GM18907 (cell line): ENCODE data around the gene RHOB.

Experiments
- ATAC-seq: cut with Tn5 transposase; IDR thresholded peaks from one replicate; pipeline ENCODE4 v1.9.1; 2021; ENCODE audit warnings: mild to moderate bottlenecking, moderate library complexity; ENCODE audit not compliant: unreplicated experiment

The RHOB gene

DNA sequence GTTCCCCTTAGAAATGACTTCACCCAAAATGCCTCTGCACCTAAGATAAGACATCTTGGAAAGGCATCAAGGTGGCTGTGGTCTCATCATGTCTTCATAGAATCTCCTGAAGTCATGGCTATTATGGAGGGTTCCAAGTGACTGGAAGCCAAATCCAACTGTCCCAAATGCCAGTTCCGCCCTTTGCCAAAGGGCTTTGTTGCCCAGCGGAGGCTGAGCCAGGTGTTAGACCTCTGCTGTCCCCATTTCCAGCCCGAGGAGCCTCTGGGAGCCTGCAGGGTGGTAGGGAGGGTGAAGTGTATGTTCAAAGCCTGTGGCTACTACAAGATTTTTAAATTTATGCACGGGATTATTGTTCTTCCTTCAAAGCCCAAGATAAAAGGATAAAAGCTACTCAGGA, 25.7 kb downstream of the RHOB start:
- ATAC-seq: no peak

GRCh38 chr2:20473128-20473527, 26.3 kb downstream of the RHOB start:
- no peak for ATAC-seq

GRCh38 chr2:20474757-20475566, 28.1 kb downstream of the RHOB start:
- ATAC-seq: no peak

DNA sequence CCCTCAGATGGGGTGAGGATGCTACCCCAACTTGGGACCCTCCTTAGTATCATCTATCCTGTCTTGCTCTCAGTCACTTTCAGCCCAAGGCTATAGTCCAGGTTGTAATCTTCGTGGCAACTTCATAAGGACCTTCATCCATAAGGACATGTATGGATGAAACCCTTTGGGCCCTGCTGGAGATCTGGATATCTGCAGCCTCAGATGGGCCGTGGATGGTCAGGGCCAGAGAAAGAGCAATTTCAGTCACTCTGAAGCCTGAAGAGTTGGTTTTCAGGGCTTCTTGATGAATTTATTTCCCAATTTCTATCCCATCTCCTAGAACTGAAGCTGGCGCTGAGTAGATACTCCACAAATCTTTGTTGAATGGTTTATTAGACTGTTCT, 28.7 kb downstream of the RHOB start:
- ATAC-seq: no peak

- ATAC-seq: no peak
Measured at GRCh38 chr2:20476481-20476880, 29.6 kb downstream of the RHOB start.

DNA sequence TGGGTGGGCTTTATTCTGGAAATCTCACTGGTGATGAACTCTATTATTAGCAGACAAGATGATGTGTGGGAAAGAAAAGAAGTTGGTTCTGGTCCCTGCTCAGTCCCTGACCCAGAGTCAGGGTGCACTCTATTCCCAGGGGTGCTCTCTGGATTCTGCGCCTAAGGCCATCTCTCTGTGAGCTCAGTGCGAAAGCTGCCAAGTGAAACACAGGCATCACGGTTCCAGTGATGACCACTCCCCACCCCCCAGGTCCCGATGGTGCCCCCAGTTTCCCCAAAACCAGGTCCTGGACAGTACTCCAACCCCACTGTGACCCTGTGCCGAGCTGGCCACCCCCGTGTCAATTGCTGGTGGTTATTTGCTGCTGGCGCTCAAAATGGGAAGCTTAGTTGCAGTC, 30.1 kb downstream of the RHOB start:
- ATAC-seq: no peak

DNA sequence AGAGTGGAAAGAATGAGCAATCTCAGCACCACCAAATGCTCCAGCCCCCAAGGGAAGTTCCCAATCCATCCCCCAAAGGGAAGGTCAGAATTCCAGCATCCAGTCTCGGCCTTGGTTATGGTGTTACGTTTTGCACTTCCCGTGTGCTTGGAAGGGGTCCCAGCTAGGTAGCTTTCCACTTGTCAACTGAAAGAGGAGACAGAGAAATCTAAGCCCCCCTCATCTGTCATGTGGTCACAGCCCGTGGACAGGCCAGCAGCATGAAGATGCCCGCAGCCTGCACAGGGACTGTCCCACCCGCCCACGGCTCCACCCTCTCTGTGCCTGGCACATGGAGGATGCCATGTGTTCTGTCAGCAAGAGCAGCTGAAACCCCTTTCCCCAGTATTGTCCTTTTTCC, 32.1 kb downstream of the RHOB start:
- ATAC-seq: no peak

DNA sequence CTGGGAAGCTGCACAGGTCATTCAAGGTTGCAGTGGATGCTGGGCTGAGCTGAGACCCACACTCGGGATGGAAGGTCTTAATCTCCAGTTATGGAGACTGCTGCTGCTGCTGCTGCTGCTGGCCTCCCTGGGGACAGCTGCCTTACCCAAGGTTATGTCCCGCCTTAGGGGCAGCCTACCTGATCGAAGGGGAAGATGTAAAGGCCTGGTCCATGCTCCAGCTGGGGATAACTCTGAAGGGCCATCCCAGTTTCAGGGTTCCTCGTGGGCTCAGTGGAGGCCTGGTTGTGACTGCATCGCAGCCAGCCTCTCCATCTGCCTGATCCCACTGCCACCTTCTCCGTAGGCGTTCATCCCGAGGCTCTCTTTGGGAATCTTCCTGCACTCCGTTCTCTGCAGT, 33.0 kb downstream of the RHOB start:
- no peak for ATAC-seq

DNA sequence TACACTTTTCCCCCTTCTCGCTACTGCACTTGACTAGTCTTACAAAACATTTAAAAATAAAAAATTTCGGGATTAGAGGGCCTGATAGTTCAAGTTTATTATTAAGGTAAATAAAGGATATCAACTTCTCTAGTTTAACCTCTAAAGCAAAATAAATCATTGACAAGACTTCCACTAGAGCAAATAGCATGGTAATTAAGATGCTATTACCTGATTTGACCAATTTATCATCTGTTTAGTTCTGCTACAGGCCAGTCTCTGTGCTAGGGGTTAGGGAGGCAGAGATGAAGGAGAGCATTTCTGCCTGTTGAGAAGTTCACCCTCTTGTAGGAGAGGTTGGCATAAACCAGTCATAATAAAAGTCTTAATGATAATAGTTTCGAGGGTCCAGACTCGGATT, 34.0 kb downstream of the RHOB start:
- no peak for ATAC-seq

DNA sequence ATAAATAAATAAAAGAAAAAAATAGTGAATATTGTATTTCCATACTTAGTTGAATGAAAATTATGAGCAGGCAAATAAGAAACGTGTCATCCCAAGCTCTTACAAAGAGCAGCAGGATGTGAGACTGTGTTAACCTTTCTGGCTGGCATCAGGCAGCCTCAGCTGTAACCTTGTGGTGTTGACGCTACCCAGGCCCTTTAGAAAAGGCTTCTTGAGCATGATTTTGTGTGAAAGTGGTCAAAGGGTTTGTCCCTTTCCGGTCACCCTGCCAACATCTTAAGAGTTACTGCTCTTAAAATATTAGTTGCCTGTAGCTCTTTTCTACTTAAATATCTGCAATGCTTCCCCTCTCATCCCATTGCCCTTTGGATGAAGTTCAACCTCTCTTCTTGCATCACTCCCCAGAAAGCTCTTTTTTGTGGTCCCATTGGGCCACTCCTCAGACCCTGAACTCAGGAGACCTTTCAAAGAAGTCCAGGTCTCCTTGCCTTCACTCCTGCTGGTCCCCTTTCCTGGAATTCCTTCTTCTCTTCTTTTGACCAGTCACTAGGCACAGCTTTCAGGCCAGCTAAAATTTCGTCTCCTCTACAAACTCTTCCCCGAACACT, 35.0 kb downstream of the RHOB start:
- no peak for ATAC-seq

- no peak for ATAC-seq
Measured at GRCh38 chr2:20482725-20483124, 35.9 kb downstream of the RHOB start.

GRCh38 chr2:20483194-20483895, 36.5 kb downstream of the RHOB start:
- ATAC-seq: no peak

DNA sequence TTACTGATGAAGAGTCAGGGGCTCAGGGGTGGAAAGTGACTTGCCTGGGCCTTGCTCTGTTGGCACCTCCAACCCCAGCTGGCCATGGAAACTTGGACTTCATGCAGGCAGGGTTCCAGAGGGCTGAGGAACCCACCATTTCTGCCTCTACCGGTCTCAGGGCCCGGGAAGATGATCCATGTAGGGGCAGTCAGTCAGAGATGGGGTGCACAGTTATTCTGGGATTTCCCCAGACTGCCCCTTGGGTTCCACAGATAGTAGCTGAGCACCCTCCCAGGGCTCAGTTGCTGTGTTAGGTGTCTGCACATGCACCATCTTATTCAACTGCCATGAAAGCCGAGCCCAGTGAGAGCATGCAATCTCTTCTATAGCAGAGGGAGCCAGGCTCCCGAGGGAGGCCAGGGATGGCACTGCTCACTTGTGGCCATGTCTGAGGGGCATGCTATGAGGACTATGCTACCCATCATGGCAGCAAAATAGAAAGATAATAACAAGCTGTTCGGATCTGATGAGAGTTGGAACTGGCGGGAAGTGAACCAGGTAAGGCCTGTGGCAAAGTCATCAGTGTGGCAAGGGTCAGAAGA, 37.3 kb downstream of the RHOB start:
- no peak for ATAC-seq

DNA sequence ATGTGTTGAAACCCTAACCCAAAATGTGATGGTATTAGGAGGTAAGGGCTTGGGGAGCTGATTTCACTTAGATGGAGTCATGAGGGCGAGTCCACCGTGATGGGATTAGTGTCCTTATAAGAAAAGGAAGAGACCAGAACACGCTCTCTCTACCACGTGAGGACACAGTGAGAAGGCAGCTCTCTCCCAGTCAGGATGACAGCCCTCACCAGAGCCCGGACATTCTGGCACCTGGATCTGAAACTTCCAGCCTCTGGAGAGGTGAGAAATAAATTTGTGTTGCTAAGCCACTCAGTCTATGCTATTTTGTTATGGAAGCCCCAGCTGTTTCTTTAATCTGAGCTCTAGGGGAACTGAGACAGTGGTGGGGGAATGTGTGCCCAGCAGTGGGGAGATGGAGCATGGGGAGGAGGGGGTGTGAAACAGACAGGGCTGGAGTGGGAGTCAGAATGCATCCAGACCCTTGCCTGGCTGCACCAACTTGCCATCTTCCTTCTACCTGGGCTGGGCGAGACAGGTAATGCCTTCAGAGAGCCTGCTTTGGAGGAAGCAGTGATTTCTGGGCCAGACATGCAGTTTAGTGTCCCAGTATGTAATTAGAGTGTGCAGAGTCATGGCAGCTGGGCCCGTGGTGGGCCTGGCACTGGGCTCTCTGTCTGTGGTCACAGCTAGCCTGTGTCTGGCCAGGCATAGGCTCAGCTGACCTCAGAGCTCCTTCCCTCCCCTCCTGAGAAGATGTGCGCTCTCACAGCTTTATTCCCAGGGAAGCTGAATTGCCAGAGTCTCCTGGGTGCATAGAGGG, 38.1 kb downstream of the RHOB start:
- no peak for ATAC-seq

DNA sequence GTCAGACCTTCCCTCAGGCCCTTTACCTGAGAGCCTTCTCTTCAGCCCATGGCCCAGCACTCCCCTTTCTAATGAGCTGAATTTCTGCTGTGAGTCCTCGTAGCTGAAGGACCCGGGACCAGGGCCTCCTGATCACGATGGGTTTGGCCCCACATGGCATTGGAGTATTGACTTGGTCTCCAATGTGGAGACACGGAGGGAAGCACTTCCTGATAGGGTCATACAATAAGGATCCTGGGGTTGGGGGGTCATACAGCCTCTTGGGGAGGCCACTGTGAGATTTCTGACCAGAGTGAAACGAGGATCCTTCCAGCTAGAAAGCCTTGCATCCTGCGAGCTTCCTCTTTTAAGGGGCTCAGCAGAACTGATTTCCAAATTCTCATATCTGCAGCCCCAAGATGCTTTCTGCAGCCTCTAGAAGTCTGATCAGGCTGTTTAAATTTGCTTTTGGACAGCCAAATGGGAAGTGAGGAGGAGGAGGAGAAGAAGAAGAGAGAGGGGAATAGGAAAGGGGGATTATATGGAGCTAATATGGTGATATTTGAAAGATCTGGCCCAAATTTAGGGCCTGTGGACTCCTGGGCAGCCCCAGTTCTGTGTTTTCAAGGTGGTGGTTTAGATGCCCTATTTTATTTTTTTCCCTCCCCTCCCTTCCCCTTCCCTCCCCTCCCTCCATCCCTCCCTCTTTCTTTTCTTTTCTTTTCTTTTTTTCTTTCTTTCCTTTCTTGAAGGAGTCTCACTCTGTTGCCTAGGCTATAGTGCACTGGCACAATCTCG, 38.9 kb downstream of the RHOB start:
- ATAC-seq: no peak

DNA sequence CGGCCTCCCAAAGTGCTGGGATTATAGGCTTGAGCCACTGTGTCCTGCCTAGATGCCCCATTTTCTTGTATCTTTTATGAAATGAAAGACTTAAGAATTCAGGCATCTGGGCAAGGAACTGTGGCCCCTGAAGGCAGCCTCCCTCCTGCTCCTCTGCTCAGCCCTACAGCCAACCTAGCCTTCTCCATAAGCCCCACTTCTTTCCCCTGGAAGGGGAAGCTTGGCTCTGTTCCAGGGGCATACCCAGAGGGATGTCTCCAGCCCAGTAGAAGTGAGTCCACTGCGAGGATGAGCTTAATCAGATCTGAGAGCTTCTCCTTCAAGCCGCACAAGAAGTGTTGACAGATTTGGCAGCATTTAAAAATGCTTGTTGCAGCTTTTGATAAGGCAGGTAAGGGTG, 39.7 kb downstream of the RHOB start:
- no peak for ATAC-seq

- no peak for ATAC-seq
Measured at GRCh38 chr2:20487030-20487391, 40.1 kb downstream of the RHOB start.

- ATAC-seq: no peak
Measured at GRCh38 chr2:20487392-20488174, 40.7 kb downstream of the RHOB start.

DNA sequence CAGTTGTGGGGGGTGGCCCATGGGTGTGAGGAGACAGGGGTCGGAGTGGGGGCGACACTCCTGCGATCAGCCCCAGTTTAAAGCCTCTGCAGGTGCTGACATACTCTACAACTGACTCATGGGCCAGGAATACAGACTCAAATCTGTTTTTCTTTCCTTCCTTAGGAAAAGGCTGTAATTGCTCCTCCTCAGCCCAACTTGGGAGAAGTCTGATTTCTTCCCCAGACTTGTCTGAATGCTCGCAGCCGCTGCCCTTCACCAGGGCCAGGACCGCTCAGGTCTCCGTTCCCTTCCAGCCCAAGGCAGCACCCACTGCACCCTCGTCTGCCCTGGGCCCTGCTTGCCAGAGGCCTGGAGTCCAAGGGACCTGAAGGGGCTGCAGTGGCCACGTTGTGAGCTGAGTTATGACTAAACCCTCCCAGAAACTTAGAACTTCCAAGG, 41.3 kb downstream of the RHOB start:
- ATAC-seq: no peak
